Small intestine (tissue), 7 donors: ENCODE measurements around the gene VKORC1L1. TPM values are rescaled to one million over a fixed set of nuclear protein-coding genes. Genes with fewer than 3 reads are reported as not detected.
"Not testable (repeated sequence)": the region's sequence is repeated elsewhere in the genome, so short reads cannot be mapped to it uniquely, and the experiment has no call there.

Experiments
- DNase-seq, 2 donors: peaks; one replicate each; pipeline versions ENCODE4 v3.0.0 to v3.0.0-alpha.2; 2013
- FAIRE-seq: peaks from 2 replicates; lab custom pipeline; 2012; peaks lifted over from hg19 to GRCh38; lab: Jason Lieb, UNC
- H3K27ac ChIP-seq, 3 donors: one replicate each; pipeline ENCODE4 v1.5.1; 2013; ENCODE audit warnings: low read length in 2 of 3, mild to moderate bottlenecking in 2 of 3, control low read depth in 1 of 3, inconsistent platforms in 1 of 3, low read depth in 1 of 3, moderate library complexity in 1 of 3
- H3K27me3 ChIP-seq, 3 donors: one replicate each; pipeline ENCODE4 v1.6.1; 2013; ENCODE audit warnings: low read length in 3 of 3, inconsistent platforms in 1 of 3; ENCODE audit not compliant: control insufficient read depth in 3 of 3, insufficient read depth in 3 of 3
- H3K36me3 ChIP-seq, 3 donors: one replicate each; pipeline ENCODE4 v1.6.1; 2013; ENCODE audit warnings: low read length in 3 of 3, inconsistent platforms in 1 of 3, low read depth in 1 of 3, mild to moderate bottlenecking in 1 of 3, moderate library complexity in 1 of 3; ENCODE audit not compliant: control insufficient read depth in 3 of 3, insufficient read depth in 2 of 3
- H3K4me1 ChIP-seq, 3 donors: one replicate each; pipeline ENCODE4 v1.6.1; 2013; ENCODE audit warnings: low read length in 2 of 3, inconsistent platforms in 1 of 3, low read depth in 1 of 3, mild to moderate bottlenecking in 1 of 3, moderate library complexity in 1 of 3; ENCODE audit not compliant: control insufficient read depth in 3 of 3, insufficient read depth in 2 of 3
- H3K4me3 ChIP-seq, 3 donors: one replicate each; pipeline ENCODE4 v1.5.1; 2013; ENCODE audit warnings: low read length in 3 of 3, control low read depth in 1 of 3, inconsistent platforms in 1 of 3, low read depth in 1 of 3, mild to moderate bottlenecking in 1 of 3, moderate library complexity in 1 of 3
- H3K9me3 ChIP-seq, 2 donors: one replicate each; pipeline ENCODE4 v1.6.1; 2013; ENCODE audit warnings: low read depth in 1 of 2, low read length in 1 of 2; ENCODE audit not compliant: control insufficient read depth in 2 of 2, insufficient read depth in 1 of 2
- WGBS, 3 donors: extraction: QIAGEN DNeasy Blood & Tissue Kit; methylation state at CpG; one replicate each; pipeline ENCODE4 v1.1.7; 2013; 5-methylcytosine and 5-hydroxymethylcytosine counted together
- polyA plus RNA-seq, 4 donors: library from polyadenylated mRNA; stranded (reverse) in 3 of 4; unstranded in 1 of 4; fragments of 200-250 nt in 3 of 4; fragments of 120-200 nt in 1 of 4; gene quantifications; one replicate each; pipeline versions ENCODE4 v1.2.1 to v1.2.3, GENCODE V29; 2013
- donor health status: healthy with polysubstance abuse.
- donor health status: control.
- donor health status: control.
- donor health status: Bipolar disorder and iron deficiency.
- donor health status: healthy.

VKORC1L1 gene
- polyA plus RNA-seq, 4 donors: 6.0 to 25.6 (median 10.2) TPM

GRCh38 chr7:65980478-65981250, 107.8 kb downstream of the VKORC1L1 start:
- 29 to 33% (median 30%) methylated on average over 11 of the region's 11 CpGs for WGBS, 3 donors
- peak overlapping the region in 2 of 3 donors; percentile 85 to 94 for H3K4me3 ChIP-seq
- DNase-seq: peak; percentile 51 to 55
- H3K27me3 ChIP-seq: no peaks in the 10 kb centered on the region
- peaks cover 0 to 14% (median 6%) of the 10 kb centered on the region in 3 donors for H3K4me1 ChIP-seq
- peak overlapping the region in 2 of 3 donors; percentile 78 to 79 for H3K27ac ChIP-seq
- H3K9me3 ChIP-seq: no peaks in the 10 kb centered on the region
- H3K36me3 ChIP-seq: peaks cover 0 to 49% (median 7%) of the 10 kb centered on the region in 3 donors
- no peak for FAIRE-seq

DNA sequence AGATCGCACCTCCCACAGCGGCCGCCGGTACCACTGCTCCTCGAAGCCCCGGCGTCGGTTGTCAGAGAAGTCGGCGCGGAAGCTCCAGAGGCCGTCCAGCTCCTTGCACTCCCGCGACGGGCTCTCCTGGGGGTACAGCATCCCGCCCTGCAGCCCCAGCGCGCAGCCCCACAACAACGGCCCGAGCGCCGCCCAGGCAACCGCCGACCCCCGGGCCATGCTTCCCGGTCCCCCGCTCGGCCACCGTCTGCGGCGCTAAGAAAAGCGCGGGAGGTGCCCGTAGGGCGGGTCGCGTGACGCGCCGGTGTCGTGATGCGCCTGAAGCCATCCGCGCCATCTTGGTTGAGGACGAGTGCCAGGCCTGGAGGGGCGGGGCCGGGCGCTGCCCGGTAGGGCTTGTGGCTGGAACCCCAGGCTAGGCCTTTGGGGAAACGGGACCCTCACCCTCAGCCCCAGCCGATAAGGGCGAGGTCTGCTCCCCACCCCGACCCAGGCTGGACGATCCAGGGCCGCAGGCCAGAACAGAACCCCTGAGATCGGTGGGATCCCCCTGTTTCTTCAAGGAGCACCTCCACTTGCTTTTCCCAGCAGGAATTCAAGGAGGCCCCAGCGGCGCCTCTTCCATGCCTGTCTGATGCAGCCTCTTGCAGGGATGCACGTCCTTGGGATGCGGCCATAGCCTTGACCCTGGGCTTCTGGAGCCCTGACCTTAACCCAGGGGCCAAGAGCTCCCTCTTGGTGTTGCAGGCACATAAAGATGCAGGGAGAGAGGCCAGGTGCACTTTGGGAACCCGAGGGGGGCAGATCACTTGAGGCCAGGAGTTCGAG, 109.3 kb downstream of the VKORC1L1 start, which contains the start of gene GUSB:
Gene GUSB (minus strand): TSS at position 249 of the 828 bp plus-strand sequence. CDS start 30 bp downstream, at position 219.
- H3K4me3 ChIP-seq: peak within 1 kb of the TSS; percentile 81 to 94 (median 85)
- peak within 1 kb of the TSS; percentile 58 to 79 (median 78) for H3K27ac ChIP-seq
- FAIRE-seq (no peak), DNase-seq (peak; percentile 90 to 96)
- H3K36me3 ChIP-seq: peaks cover 0 to 36% (median 3%) of the 10 kb centered on the region in 3 donors
- peaks cover 0 to 14% (median 6%) of the 10 kb centered on the region in 3 donors for H3K4me1 ChIP-seq
- WGBS, 3 donors: 3 to 4% (median 3%) methylated on average over 47 to 62 of the region's 62 CpGs
- no peaks in the 10 kb centered on the region for H3K9me3 ChIP-seq
- no peaks in the 10 kb centered on the region for H3K27me3 ChIP-seq

- H3K27me3 ChIP-seq: no peaks in the 10 kb centered on the region
- H3K9me3 ChIP-seq: no peaks in the 10 kb centered on the region
- DNase-seq (peak; percentile 32 to 70), FAIRE-seq (no peak)
- peak overlapping the region in 1 of 3 donors; percentile 50 for H3K27ac ChIP-seq
- H3K36me3 ChIP-seq: peaks cover 0 to 18% (median under 1%) of the 10 kb centered on the region in 3 donors
- no peak overlapping the region for H3K4me3 ChIP-seq
- 87 to 92% (median 89%) methylated on average over 10 of the region's 10 CpGs for WGBS, 3 donors
- peaks cover 0 to 14% (median 6%) of the 10 kb centered on the region in 3 donors for H3K4me1 ChIP-seq
Measured at GRCh38 chr7:65983965-65984658, 111.2 kb downstream of the VKORC1L1 start.

- no peaks in the 10 kb centered on the region for H3K36me3 ChIP-seq
- peaks cover 0 to 7% (median 0%) of the 10 kb centered on the region in 3 donors for H3K4me1 ChIP-seq
- 84 to 95% (median 93%) methylated on average over 4 of the region's 4 CpGs for WGBS, 3 donors
- H3K4me3 ChIP-seq: no peak overlapping the region
- H3K27ac ChIP-seq: no peak overlapping the region
- no peaks in the 10 kb centered on the region for H3K27me3 ChIP-seq
- DNase-seq: no peak
- FAIRE-seq: no peak
- no peaks in the 10 kb centered on the region for H3K9me3 ChIP-seq
Measured at GRCh38 chr7:65988084-65988483, 115.2 kb downstream of the VKORC1L1 start.

DNA sequence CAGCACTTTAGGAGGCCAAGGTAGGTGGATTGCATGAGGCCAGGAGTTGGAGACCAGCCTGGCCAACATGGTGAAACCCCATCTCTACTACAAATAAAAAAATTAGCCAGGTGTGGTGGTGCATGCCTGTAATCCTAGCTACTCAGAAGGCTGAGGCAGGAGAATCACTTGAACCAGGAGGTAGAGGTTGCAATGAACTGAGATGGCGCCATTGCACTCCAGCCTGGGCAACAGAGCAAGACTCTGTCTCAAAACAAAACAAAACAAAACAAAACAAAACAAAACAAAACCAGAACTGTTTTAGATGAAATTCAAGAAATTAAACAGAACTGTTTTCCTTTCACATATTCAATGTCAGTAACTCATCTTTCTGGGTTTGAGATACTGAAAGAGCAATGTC, 115.6 kb downstream of the VKORC1L1 start:
- not testable (repeated sequence) for DNase-seq, H3K4me3 ChIP-seq, FAIRE-seq, H3K27me3 ChIP-seq, H3K9me3 ChIP-seq, H3K36me3 ChIP-seq, H3K4me1 ChIP-seq, H3K27ac ChIP-seq
- 84 to 97% (median 95%) methylated on average over 1 of the region's 1 CpG for WGBS, 3 donors

DNA sequence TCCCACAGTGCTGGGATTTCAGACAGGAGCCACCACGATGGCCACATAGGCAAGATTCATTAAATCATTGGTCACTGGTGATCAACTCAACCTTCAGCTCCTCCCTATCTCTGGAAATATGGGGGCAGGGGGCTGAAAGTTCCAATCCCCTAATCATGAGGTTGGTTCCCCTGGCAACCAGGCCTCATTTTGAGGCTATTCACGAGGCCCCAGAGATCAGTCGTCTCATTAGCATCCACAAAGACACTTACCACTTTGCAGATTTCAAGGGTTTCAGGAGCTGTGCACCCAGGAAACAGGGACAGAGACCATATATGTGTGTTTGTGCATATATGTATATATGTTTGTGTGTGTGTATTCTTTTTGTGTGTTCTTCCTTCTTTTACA, 116.8 kb downstream of the VKORC1L1 start:
- H3K27me3 ChIP-seq: no peaks in the 10 kb centered on the region
- DNase-seq (no peak), FAIRE-seq (no peak)
- H3K36me3 ChIP-seq: no peaks in the 10 kb centered on the region
- 73 to 83% (median 76%) methylated on average over 3 of the region's 3 CpGs for WGBS, 3 donors
- no peak overlapping the region for H3K4me3 ChIP-seq
- H3K4me1 ChIP-seq: no peaks in the 10 kb centered on the region
- no peak overlapping the region for H3K27ac ChIP-seq
- H3K9me3 ChIP-seq: no peaks in the 10 kb centered on the region

GRCh38 chr7:65991829-65992228, 119.0 kb downstream of the VKORC1L1 start:
- not testable (repeated sequence) for H3K27me3 ChIP-seq, FAIRE-seq, H3K4me3 ChIP-seq, H3K36me3 ChIP-seq, H3K27ac ChIP-seq, H3K4me1 ChIP-seq, H3K9me3 ChIP-seq, DNase-seq
- 96 to 100% (median 98%) methylated on average over 5 of the region's 5 CpGs for WGBS, 3 donors

GRCh38 chr7:65992526-65992925, 119.7 kb downstream of the VKORC1L1 start:
- Histone ChIP-seq H3K4me3 (no peak overlapping the region), H3K27me3 (no peaks in the 10 kb centered on the region), H3K9me3 (no peaks in the 10 kb centered on the region), H3K4me1 (no peaks in the 10 kb centered on the region), H3K36me3 (no peaks in the 10 kb centered on the region), H3K27ac (no peak overlapping the region)
- DNase-seq (no peak), FAIRE-seq (no peak)
- WGBS, 3 donors: 91 to 92% (median 92%) methylated on average over 4 of the region's 4 CpGs
